NOMO-1 treated with DMSO at 0.1 percent for 48 hours (cell line): ENCODE data around the gene LRP10.

Experiments used
- DNase-seq: peaks from one replicate; lab custom pipeline; 2025; ENCODE audit not compliant: unreplicated experiment; lab: John Stamatoyannopoulos, UW

The LRP10 gene

GRCh38 chr14:22886500-22887259 is 15.1 kb downstream of the LRP10 start:
- DNase-seq, result peak; percentile 66

- peak; percentile 94 for DNase-seq
These were observed 15.9 kb downstream of the LRP10 start for GRCh38 chr14:22887260-22887989.

GRCh38 chr14:22887990-22888378 is 16.4 kb downstream of the LRP10 start:
- DNase-seq, result no peak

GRCh38 chr14:22888662-22889061 is 17.1 kb downstream of the LRP10 start:
- DNase-seq, result no peak

GRCh38 chr14:22890416-22890815 is 18.9 kb downstream of the LRP10 start:
- no peak for DNase-seq

GRCh38 chr14:22892488-22892887 is 20.9 kb downstream of the LRP10 start:
- no peak for DNase-seq

GRCh38 chr14:22893706-22894105 is 22.2 kb downstream of the LRP10 start:
- no peak for DNase-seq

GRCh38 chr14:22895402-22895801 is 23.9 kb downstream of the LRP10 start:
- no peak for DNase-seq

GRCh38 chr14:22896356-22896755 is 24.8 kb downstream of the LRP10 start:
- no peak for DNase-seq

- no peak for DNase-seq
These were observed 25.2 kb downstream of the LRP10 start for GRCh38 chr14:22896760-22897159.

- DNase-seq, result no peak
These were observed 25.8 kb downstream of the LRP10 start for GRCh38 chr14:22897357-22897756.

GRCh38 chr14:22898302-22899090 is 27.0 kb downstream of the LRP10 start:
- no peak for DNase-seq

GRCh38 chr14:22900081-22900799 is 28.7 kb downstream of the LRP10 start:
- peak; percentile 35 for DNase-seq

GRCh38 chr14:22901799-22902198 is 30.3 kb downstream of the LRP10 start:
- DNase-seq, result no peak

- DNase-seq, result no peak
These were observed 32.2 kb downstream of the LRP10 start for GRCh38 chr14:22903742-22904087.

GRCh38 chr14:22905627-22906026 is 34.1 kb downstream of the LRP10 start:
- DNase-seq, result no peak

GRCh38 chr14:22906073-22906472 is 34.5 kb downstream of the LRP10 start:
- DNase-seq, result no peak

- DNase-seq, result no peak
These were observed 35.9 kb downstream of the LRP10 start for GRCh38 chr14:22907429-22907828.

GRCh38 chr14:22908601-22909000 is 37.1 kb downstream of the LRP10 start:
- peak; percentile 83 for DNase-seq

GRCh38 chr14:22910916-22911315 is 39.4 kb downstream of the LRP10 start:
- no peak for DNase-seq

- DNase-seq, result peak; percentile 28
These were observed 43.3 kb downstream of the LRP10 start for GRCh38 chr14:22914836-22915235.
